Measurements from ENCODE around the gene COL9A3.

Gene COL9A3

GRCh38 chr20:62881662-62882395 is 65.0 kb downstream of the COL9A3 start:
- TF ChIP-seq NFIC (IDR thresholded peaks at IDR 0.05) (no peak), MAX (IDR thresholded peaks at IDR 0.05) (no peak), TEAD4 (IDR thresholded peaks at IDR 0.05) (no peak), CREB1 (IDR thresholded peaks at IDR 0.05; ENCODE audit: low read depth) (no peak), ZBTB7A (IDR thresholded peaks at IDR 0.05; ENCODE audit: low read depth) (no peak), EGR1 (IDR thresholded peaks at IDR 0.05) (no peak), USF1 (IDR thresholded peaks at IDR 0.05) (no peak), EP300 (IDR thresholded peaks at IDR 0.05; ENCODE audit: borderline replicate concordance) (no peak)

- TF ChIP-seq EP300 (IDR thresholded peaks at IDR 0.05; ENCODE audit: borderline replicate concordance) (no peak), YY1 (IDR thresholded peaks at IDR 0.05; ENCODE audit: low read depth) (no peak), CEBPB (IDR thresholded peaks at IDR 0.05) (no peak), CREB1 (IDR thresholded peaks at IDR 0.05; ENCODE audit: low read depth) (no peak), TCF12 (IDR thresholded peaks at IDR 0.05; ENCODE audit: low read depth) (no peak), REST (IDR thresholded peaks at IDR 0.05; ENCODE audit: low read depth) (no peak), ZBTB7A (IDR thresholded peaks at IDR 0.05; ENCODE audit: low read depth) (no peak), MAX (IDR thresholded peaks at IDR 0.05) (no peak), TEAD4 (IDR thresholded peaks at IDR 0.05) (no peak), USF1 (IDR thresholded peaks at IDR 0.05) (no peak), RAD21 (IDR thresholded peaks at IDR 0.05; ENCODE audit: low read depth) (no peak), NFIC (IDR thresholded peaks at IDR 0.05) (no peak), TAF1 (IDR thresholded peaks at IDR 0.05; ENCODE audit: low read depth) (no peak), FOXM1 (IDR thresholded peaks at IDR 0.05; ENCODE audit: borderline replicate concordance, low read depth) (no peak), EGR1 (IDR thresholded peaks at IDR 0.05) (no peak)
Measured at GRCh38 chr20:62882426-62882825, 65.6 kb downstream of the COL9A3 start.

- TF ChIP-seq TCF12 (IDR thresholded peaks at IDR 0.05; ENCODE audit: low read depth) (no peak), YY1 (IDR thresholded peaks at IDR 0.05; ENCODE audit: low read depth) (no peak), USF1 (IDR thresholded peaks at IDR 0.05) (no peak), CREB1 (IDR thresholded peaks at IDR 0.05; ENCODE audit: low read depth) (no peak), MAX (IDR thresholded peaks at IDR 0.05) (no peak), TEAD4 (IDR thresholded peaks at IDR 0.05) (no peak), FOXM1 (IDR thresholded peaks at IDR 0.05; ENCODE audit: borderline replicate concordance, low read depth) (no peak)
Measured at GRCh38 chr20:62884556-62884955, 67.7 kb downstream of the COL9A3 start.

GRCh38 chr20:62885046-62885895 is 68.4 kb downstream of the COL9A3 start:
- TF ChIP-seq USF1 (IDR thresholded peaks at IDR 0.05) (no peak), ZBTB7A (IDR thresholded peaks at IDR 0.05; ENCODE audit: low read depth) (no peak), EP300 (IDR thresholded peaks at IDR 0.05; ENCODE audit: borderline replicate concordance) (no peak), CREB1 (IDR thresholded peaks at IDR 0.05; ENCODE audit: low read depth) (no peak), YY1 (IDR thresholded peaks at IDR 0.05; ENCODE audit: low read depth) (no peak), MAX (IDR thresholded peaks at IDR 0.05) (no peak), TEAD4 (IDR thresholded peaks at IDR 0.05) (no peak), NFIC (IDR thresholded peaks at IDR 0.05) (no peak), CEBPB (IDR thresholded peaks at IDR 0.05) (no peak), REST (IDR thresholded peaks at IDR 0.05; ENCODE audit: low read depth) (no peak), RAD21 (IDR thresholded peaks at IDR 0.05; ENCODE audit: low read depth) (no peak), TCF12 (IDR thresholded peaks at IDR 0.05; ENCODE audit: low read depth) (no peak), TAF1 (IDR thresholded peaks at IDR 0.05; ENCODE audit: low read depth) (no peak), FOXM1 (IDR thresholded peaks at IDR 0.05; ENCODE audit: borderline replicate concordance, low read depth) (no peak), EGR1 (IDR thresholded peaks at IDR 0.05) (no peak)
